IPS-20b (cell line): ENCODE data around the gene PLEKHH2.

Source experiments
- H3K27ac ChIP-seq: one replicate; pipeline ENCODE4 v1.5.1; 2013; ENCODE audit warnings: low read length
- H3K27me3 ChIP-seq: 2 replicates; pipeline ENCODE4 v1.6.1; 2013; ENCODE audit warnings: mild to moderate bottlenecking, low read length, inconsistent platforms; ENCODE audit not compliant: insufficient read depth
- H3K36me3 ChIP-seq: 2 replicates; pipeline ENCODE4 v1.6.1; 2013; ENCODE audit warnings: low read depth, mild to moderate bottlenecking, inconsistent platforms, low read length, moderate library complexity; ENCODE audit not compliant: insufficient read depth
- H3K4me1 ChIP-seq: 2 replicates; pipeline ENCODE4 v1.6.1; 2013; ENCODE audit warnings: mild to moderate bottlenecking, control low read depth, inconsistent platforms, low read length, moderate library complexity; ENCODE audit not compliant: insufficient read depth
- H3K4me3 ChIP-seq: 2 replicates; pipeline ENCODE4 v1.5.1; 2013; ENCODE audit warnings: mild to moderate bottlenecking, low read length, inconsistent platforms
- H3K9ac ChIP-seq: 2 replicates; pipeline ENCODE4 v1.6.1; 2013; ENCODE audit warnings: low read depth, mild to moderate bottlenecking, inconsistent platforms, low read length, moderate library complexity
- H3K9me3 ChIP-seq: 2 replicates; pipeline ENCODE4 v1.6.1; 2013; ENCODE audit warnings: mild to moderate bottlenecking, low read depth, low read length, inconsistent platforms; ENCODE audit not compliant: insufficient read depth

PLEKHH2 gene

GRCh38 chr2:43701111-43701510, 64.1 kb downstream of the PLEKHH2 start:
- Histone ChIP-seq H3K36me3 (no peaks in the 10 kb centered on the region), H3K27me3 (no peaks in the 10 kb centered on the region), H3K9ac (no peak overlapping the region), H3K27ac (no peak overlapping the region), H3K9me3 (no peaks in the 10 kb centered on the region), H3K4me3 (no peak overlapping the region), H3K4me1 (no peaks in the 10 kb centered on the region)

- no peaks in the 10 kb centered on the region for H3K4me1 ChIP-seq
- no peak overlapping the region for H3K9ac ChIP-seq
Observed at GRCh38 chr2:43707255-43708015, 70.4 kb downstream of the PLEKHH2 start.

GRCh38 chr2:43708178-43708577, 71.1 kb downstream of the PLEKHH2 start:
- Histone ChIP-seq H3K36me3 (no peaks in the 10 kb centered on the region), H3K4me3 (no peak overlapping the region), H3K4me1 (no peaks in the 10 kb centered on the region), H3K9ac (no peak overlapping the region), H3K9me3 (no peaks in the 10 kb centered on the region), H3K27ac (no peak overlapping the region), H3K27me3 (no peaks in the 10 kb centered on the region)

More at GRCh38 chr2:43707255-43708015, 70.4 kb downstream of the PLEKHH2 start:
- H3K4me3 ChIP-seq = no peak overlapping the region
- no peaks in the 10 kb centered on the region for H3K9me3 ChIP-seq
- no peak overlapping the region for H3K27ac ChIP-seq
- H3K27me3 ChIP-seq = no peaks in the 10 kb centered on the region
- no peaks in the 10 kb centered on the region for H3K36me3 ChIP-seq

GRCh38 chr2:43708891-43709290, 71.8 kb downstream of the PLEKHH2 start:
- H3K36me3 ChIP-seq = no peaks in the 10 kb centered on the region
- no peak overlapping the region for H3K27ac ChIP-seq
- H3K9ac ChIP-seq = no peak overlapping the region
- H3K4me3 ChIP-seq = no peak overlapping the region
- H3K27me3 ChIP-seq = no peaks in the 10 kb centered on the region
- H3K9me3 ChIP-seq = no peaks in the 10 kb centered on the region
- H3K4me1 ChIP-seq = no peaks in the 10 kb centered on the region

- Histone ChIP-seq H3K27me3 (no peaks in the 10 kb centered on the region), H3K9ac (no peak overlapping the region), H3K4me3 (no peak overlapping the region), H3K9me3 (no peaks in the 10 kb centered on the region), H3K4me1 (peaks cover 4% of the 10 kb centered on the region; the same call in 1 of the 2 replicates), H3K36me3 (no peaks in the 10 kb centered on the region), H3K27ac (no peak overlapping the region)
Observed at GRCh38 chr2:43710866-43711265, 73.8 kb downstream of the PLEKHH2 start.

GRCh38 chr2:43714164-43714563, 77.1 kb downstream of the PLEKHH2 start:
- H3K27ac ChIP-seq = no peak overlapping the region

GRCh38 chr2:43715300-43716098, 78.4 kb downstream of the PLEKHH2 start:
- Histone ChIP-seq H3K9ac (no peak overlapping the region), H3K27me3 (no peaks in the 10 kb centered on the region), H3K27ac (no peak overlapping the region), H3K4me1 (peaks cover 4% of the 10 kb centered on the region; the same call in 1 of the 2 replicates), H3K4me3 (no peak overlapping the region), H3K36me3 (no peaks in the 10 kb centered on the region), H3K9me3 (no peaks in the 10 kb centered on the region)

More at GRCh38 chr2:43714164-43714563, 77.1 kb downstream of the PLEKHH2 start:
- Histone ChIP-seq H3K36me3 (no peaks in the 10 kb centered on the region), H3K4me3 (no peak overlapping the region), H3K27me3 (no peaks in the 10 kb centered on the region), H3K9ac (no peak overlapping the region), H3K4me1 (peaks cover 4% of the 10 kb centered on the region; the same call in 1 of the 2 replicates), H3K9me3 (no peaks in the 10 kb centered on the region)

GRCh38 chr2:43717322-43717721, 80.3 kb downstream of the PLEKHH2 start:
- Histone ChIP-seq H3K36me3 (no peaks in the 10 kb centered on the region), H3K4me3 (no peak overlapping the region), H3K9ac (no peak overlapping the region), H3K27me3 (no peaks in the 10 kb centered on the region), H3K27ac (no peak overlapping the region), H3K9me3 (no peaks in the 10 kb centered on the region), H3K4me1 (peaks cover 4% of the 10 kb centered on the region; the same call in 1 of the 2 replicates)

GRCh38 chr2:43718530-43719124, 81.6 kb downstream of the PLEKHH2 start:
- Histone ChIP-seq H3K4me3 (no peak overlapping the region), H3K9ac (no peak overlapping the region), H3K36me3 (no peaks in the 10 kb centered on the region), H3K9me3 (no peaks in the 10 kb centered on the region), H3K27me3 (no peaks in the 10 kb centered on the region), H3K27ac (no peak overlapping the region), H3K4me1 (peaks cover 4% of the 10 kb centered on the region; the same call in 1 of the 2 replicates)

- H3K27me3 ChIP-seq = no peaks in the 10 kb centered on the region
- no peak overlapping the region for H3K27ac ChIP-seq
- no peaks in the 10 kb centered on the region for H3K36me3 ChIP-seq
- no peak overlapping the region for H3K9ac ChIP-seq
- H3K4me1 ChIP-seq = peaks cover 11% of the 10 kb centered on the region
- no peak overlapping the region for H3K4me3 ChIP-seq
- no peaks in the 10 kb centered on the region for H3K9me3 ChIP-seq
Observed at GRCh38 chr2:43724728-43725526, 87.9 kb downstream of the PLEKHH2 start.

GRCh38 chr2:43725711-43726246, 88.7 kb downstream of the PLEKHH2 start:
- H3K9me3 ChIP-seq = no peaks in the 10 kb centered on the region
- H3K4me1 ChIP-seq = peaks cover 11% of the 10 kb centered on the region
- no peak overlapping the region for H3K27ac ChIP-seq
- H3K27me3 ChIP-seq = no peaks in the 10 kb centered on the region
- no peak overlapping the region for H3K4me3 ChIP-seq
- H3K36me3 ChIP-seq = no peaks in the 10 kb centered on the region
- no peak overlapping the region for H3K9ac ChIP-seq
